Stimulated activated CD4-positive, alpha-beta T cell treated with anti-CD3 and anti-CD28 coated beads, Interleukin-1b, Interleukin-23, amount 100 ng/mL, for 1 hour (primary cell): Measurements from ENCODE around the gene SH3PXD2A.
A peak's percentile ranks its signal among the peaks of the same experiment; 100 is the strongest.

Experiments used
- DNase-seq, 2 donors: peaks; one replicate each; pipeline ENCODE4 v3.0.0-alpha.2; 2020; ENCODE audit warnings: low read depth in 2 of 2

The SH3PXD2A gene

GRCh38 chr10:103584216-103585010, 271.0 kb downstream of the SH3PXD2A start:
- DNase-seq: peak in 1 of 2 donors; percentile 25

GRCh38 chr10:103583871-103584215, 271.5 kb downstream of the SH3PXD2A start:
- no peak for DNase-seq

- DNase-seq: no peak
Measured at GRCh38 chr10:103582331-103583123, 272.8 kb downstream of the SH3PXD2A start.

GRCh38 chr10:103581499-103581898, 273.9 kb downstream of the SH3PXD2A start:
- DNase-seq: no peak

GRCh38 chr10:103580430-103580829, 274.9 kb downstream of the SH3PXD2A start:
- no peak for DNase-seq

- no peak for DNase-seq
Measured at GRCh38 chr10:103580011-103580410, 275.4 kb downstream of the SH3PXD2A start.

- no peak for DNase-seq
Measured at GRCh38 chr10:103578782-103579382, 276.5 kb downstream of the SH3PXD2A start.

- DNase-seq: no peak
Measured at GRCh38 chr10:103576862-103577261, 278.5 kb downstream of the SH3PXD2A start.

GRCh38 chr10:103576076-103576471, 279.3 kb downstream of the SH3PXD2A start:
- no peak for DNase-seq

- DNase-seq: no peak
Measured at GRCh38 chr10:103575416-103576075, 279.8 kb downstream of the SH3PXD2A start.

GRCh38 chr10:103574097-103575061, 281.0 kb downstream of the SH3PXD2A start:
- no peak for DNase-seq

GRCh38 chr10:103573205-103573487, 282.2 kb downstream of the SH3PXD2A start:
- DNase-seq: no peak

GRCh38 chr10:103572347-103573204, 282.8 kb downstream of the SH3PXD2A start:
- no peak for DNase-seq

- DNase-seq: no peak
Measured at GRCh38 chr10:103571656-103571975, 283.8 kb downstream of the SH3PXD2A start.

GRCh38 chr10:103570844-103571655, 284.3 kb downstream of the SH3PXD2A start:
- no peak for DNase-seq

- DNase-seq: no peak
Measured at GRCh38 chr10:103569896-103570295, 285.5 kb downstream of the SH3PXD2A start.

GRCh38 chr10:103568505-103568904, 286.9 kb downstream of the SH3PXD2A start:
- no peak for DNase-seq

- no peak for DNase-seq
Measured at GRCh38 chr10:103566536-103566935, 288.8 kb downstream of the SH3PXD2A start.

- DNase-seq: no peak
Measured at GRCh38 chr10:103564776-103565520, 290.4 kb downstream of the SH3PXD2A start.
